HG02623 (cell line): ENCODE results near the gene LEPROT.

Experiments
- ATAC-seq: cut with Tn5 transposase; IDR thresholded peaks from one replicate; pipeline ENCODE4 v1.9.1; 2021; ENCODE audit warnings: moderate library complexity; ENCODE audit not compliant: unreplicated experiment

Gene LEPROT

GRCh38 chr1:65412256-65412983 lies 8.0 kb upstream of the LEPROT start:
- ATAC-seq = no peak

DNA sequence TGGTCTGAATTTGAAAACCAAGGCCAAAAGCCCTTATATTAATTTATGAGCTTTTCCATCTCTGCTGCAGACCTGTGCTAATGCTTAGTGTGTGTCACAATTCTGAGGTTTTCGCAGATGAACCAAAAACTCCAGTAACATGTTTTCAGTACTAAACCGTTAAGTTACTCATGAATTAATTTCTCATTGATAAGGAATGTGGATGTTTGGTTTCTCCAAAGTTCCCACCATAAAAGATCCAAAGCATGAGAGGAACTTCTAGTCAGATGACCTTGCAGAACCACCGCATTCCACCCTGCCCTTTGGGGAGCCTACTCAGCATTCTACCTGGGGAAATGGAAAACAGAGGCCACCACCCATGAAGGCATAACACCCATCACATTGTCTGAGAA lies 7.5 kb upstream of the LEPROT start:
- ATAC-seq = no peak

DNA sequence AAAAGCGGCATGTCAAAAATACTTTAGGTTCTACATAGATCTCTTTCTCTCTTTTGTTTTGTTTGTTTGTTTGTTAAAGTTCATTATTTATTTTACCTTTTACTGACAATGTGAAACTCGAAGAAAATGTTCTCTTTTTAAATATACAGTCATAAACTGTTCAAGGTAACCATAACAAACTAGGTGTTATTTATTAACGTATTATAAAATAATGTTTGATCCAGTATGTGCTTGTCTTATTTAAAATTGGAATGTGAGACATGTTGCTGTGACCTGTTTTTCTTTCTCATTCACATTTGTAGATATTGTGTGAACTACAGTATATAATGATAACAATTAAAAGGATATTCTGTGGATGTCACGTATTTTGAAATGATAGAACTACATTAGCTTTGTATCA lies 5.9 kb upstream of the LEPROT start:
- ATAC-seq = no peak

DNA sequence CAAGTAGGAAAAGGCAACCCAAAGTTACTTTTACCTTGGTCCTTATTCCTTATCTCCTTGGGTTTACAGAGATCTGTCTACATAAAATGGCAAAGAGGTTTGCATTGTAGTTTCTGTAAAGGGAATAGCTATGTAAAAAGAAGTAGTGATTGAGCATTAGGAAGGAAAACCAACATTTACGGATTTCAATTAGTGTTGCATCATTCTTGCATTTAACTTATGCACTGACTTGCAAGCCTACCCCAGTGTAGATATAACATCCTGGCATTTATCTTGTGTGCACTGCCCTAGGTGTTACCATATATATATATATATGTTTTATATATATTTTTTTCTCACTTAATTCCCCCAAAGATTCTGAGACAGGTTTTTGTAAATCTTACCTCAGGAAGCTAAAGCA lies 3.7 kb upstream of the LEPROT start:
- no peak for ATAC-seq

DNA sequence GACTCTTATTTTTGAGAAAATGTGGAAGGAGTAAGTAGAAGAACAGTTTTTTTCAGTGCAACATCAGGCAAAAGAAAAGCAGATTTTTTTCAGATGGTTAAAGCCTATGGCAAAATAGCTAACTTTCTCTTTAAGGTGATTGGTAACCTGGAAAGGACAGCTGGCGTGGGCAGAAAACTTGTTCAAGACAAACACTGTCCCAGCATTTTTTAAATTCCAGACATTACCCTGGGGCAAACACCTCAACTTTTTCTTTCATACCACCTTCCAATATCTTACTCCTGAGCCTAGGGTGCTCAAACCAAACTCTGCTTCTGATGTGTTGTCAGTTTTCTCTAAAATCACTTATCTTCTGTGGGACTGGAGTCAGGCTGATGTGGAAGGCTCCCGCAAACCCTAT lies 2.7 kb upstream of the LEPROT start:
- no peak for ATAC-seq

GRCh38 chr1:65418522-65419185 lies 1.8 kb upstream of the LEPROT start:
- ATAC-seq = no peak

DNA sequence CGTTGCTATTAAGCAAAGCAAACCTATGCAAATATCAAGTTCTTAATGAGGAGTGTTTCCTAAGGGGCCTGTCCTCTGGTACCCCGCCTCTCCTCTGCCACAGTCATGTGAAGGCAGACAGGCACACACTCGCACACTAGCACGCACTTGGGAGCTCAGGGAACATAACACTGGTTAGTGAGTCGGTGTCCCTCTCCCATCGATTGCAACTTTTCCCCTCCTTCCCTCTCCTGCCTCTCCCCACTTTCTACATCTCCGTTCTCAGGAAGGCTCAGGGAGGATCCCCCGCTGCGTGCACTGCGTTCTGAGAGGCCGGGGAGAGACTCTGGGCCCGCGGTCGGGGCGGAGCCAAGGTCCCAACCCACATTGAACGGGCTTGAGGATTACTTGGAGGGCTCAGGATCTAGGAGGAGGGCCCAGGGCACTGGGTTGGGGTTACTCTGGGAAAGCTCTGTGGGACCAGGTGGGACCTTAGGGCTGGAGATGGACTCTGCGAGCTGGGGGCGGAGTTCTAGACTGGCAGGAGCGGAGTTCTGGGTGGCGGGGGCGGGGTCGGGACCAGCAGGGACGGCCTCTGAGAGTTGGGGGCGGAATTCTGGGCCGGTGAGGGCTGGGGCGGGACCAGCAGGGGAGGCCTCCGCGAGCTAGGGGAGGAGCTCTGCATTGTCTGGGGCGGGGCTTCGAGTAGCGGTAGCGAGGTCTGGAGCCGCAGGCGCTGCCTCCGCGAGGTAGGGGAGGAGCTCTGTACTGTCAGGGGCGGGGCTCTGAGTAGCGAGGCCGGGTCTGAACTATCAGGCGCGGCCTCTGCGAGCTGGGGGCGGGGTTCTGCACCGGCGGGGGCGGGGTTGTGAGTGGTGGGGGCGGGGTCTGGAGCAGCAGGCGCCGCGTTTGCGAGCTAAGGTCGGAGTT lies 533 bp upstream of the LEPROT start:
- ATAC-seq = peak; percentile 92

DNA sequence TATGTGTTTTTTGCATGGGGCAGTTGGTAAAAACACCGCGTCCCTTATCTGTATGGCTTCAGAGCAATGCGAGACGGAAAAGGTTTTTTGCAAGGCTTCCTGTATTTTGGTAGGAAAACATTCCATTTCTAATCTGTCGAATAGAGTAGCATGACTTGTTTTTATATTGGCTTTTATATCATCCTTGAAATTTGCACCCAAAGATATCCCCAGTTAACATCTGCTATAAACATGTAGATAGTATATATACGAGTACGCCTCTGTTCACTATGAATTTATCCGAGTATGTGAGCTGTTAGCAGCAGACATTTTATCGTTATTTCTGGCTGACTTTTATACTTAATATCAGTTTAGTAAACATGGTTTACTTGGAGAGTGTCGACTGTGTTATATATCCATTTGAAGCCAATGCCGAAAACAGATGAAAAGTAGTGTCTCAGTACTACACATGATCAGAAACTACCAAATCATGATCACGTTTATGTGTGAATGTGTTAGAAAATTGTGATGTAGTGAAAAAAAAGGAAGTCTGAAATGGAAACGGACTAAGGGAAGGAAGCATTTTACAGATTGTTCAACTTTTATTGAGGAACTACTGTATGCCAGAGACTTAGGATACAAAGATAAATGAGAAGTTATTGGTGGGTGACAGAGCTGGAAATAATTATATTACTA lies 1.0 kb downstream of the LEPROT start:
- ATAC-seq = no peak

GRCh38 chr1:65422241-65423203 lies 2.1 kb downstream of the LEPROT start:
- no peak for ATAC-seq

GRCh38 chr1:65423884-65424572 lies 3.6 kb downstream of the LEPROT start:
- ATAC-seq = no peak

DNA sequence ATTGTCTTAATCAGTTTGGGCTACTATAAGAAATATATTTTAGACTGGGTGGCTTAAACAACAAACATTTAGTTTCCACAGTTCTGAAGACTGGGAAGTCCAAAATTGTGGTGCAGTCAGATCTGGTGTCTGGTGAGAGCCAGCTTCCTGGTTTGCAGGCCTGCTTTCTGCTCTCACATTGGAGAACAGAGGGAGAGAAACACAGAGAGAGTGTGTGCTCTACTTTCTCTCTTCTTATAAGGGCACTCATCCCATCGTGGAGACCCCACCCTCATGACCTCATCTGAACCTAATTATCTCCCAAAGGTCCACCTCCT lies 4.1 kb downstream of the LEPROT start:
- no peak for ATAC-seq

DNA sequence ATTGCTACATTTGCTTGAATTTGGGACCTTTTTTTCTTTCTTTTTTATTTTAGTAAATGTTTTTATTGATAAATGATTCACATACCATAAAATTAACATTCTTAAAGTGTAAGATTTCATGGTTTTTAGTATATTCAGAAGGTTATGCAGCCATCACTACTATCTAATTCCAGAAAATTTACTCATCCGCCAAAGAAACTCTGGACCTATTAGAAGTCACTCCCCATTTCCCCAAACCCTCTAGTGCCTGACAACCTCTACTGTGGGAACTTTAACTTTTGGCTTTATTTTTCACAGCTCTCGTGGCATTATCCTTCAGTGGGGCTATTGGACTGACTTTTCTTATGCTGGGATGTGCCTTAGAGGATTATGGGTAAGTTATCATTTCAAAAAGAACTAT lies 4.5 kb downstream of the LEPROT start:
- ATAC-seq = no peak

- no peak for ATAC-seq
Measured at GRCh38 chr1:65425697-65426096, 5.2 kb downstream of the LEPROT start.

DNA sequence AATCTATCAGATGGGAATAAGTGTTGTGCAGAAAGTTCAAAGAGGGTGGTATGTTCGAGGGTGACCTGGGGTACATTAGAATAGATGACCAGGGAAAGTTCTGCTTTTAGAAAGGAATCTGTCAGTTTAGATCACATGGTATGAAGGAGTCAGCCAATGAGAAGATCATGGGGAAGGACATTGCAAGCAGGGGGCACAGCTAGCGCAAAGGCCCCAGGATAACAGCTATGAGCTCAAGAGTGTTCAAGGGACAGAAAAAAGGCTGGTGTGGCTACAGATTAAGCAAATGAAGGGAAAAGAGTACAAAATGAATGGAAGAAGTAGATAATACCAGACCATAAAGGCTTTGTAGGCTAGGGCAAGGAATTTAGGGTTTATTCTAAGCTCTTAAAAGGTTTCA lies 8.6 kb downstream of the LEPROT start:
- no peak for ATAC-seq

DNA sequence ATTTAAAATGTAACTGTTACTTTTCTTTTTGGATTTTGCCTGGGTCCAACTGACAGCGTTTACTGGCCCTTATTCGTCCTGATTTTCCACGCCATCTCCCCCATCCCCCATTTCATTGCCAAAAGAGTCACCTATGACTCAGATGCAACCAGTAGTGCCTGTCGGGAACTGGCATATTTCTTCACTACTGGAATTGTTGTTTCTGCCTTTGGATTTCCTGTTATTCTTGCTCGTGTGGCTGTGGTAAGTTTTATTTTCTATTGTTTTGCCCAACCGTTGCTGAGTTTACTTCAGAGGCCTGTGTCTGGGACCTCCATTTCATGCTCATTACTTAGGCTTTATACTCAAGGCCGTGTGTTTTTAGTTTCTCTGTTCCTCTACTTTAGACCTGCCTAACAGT lies 9.3 kb downstream of the LEPROT start:
- no peak for ATAC-seq

DNA sequence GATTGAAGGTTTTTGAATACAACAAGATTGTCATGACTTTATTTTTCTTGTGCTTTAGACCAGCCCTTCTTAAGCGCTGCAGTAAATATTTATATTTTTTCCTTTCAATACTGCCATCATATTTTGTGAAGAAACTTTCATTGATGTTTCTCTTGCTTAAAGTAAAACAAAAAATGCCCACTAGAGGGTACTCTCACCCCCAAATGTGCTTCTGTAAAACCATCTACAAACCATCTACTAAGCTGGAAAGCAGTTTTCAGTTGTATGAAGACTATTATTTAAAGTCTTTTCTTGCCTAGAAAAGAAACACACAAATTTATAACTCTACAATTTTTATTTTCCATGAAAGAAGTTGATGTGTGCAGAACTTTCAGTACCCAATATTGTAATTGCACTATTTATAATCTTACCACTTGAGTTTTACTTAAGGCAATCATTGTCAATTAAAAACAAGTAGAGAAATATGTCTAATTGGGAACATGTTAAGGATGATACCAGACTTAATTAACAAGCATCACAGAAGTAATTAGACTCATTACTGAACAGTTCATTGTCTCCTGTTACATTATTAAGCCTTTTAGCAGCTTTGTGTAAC lies 10.7 kb downstream of the LEPROT start:
- ATAC-seq = no peak

DNA sequence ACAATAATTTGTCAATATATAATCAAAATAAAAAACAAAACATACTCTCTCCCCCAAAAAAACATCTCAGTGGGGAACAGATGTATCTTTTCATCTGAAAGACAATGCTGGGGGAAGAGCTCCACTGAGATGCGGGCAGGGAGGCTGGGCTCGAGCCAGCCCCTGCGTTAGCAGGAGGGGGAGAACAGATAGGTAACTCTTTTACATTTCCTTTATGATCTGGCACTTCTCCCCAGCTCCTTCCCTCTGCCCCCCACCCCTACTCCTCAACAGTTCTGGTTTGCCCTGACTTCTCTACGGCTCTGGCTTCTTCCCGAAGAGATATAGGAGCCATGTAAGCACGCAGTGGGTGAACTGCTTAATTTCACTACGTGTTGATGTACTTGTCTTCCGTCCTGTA lies 12.4 kb downstream of the LEPROT start:
- ATAC-seq = no peak

DNA sequence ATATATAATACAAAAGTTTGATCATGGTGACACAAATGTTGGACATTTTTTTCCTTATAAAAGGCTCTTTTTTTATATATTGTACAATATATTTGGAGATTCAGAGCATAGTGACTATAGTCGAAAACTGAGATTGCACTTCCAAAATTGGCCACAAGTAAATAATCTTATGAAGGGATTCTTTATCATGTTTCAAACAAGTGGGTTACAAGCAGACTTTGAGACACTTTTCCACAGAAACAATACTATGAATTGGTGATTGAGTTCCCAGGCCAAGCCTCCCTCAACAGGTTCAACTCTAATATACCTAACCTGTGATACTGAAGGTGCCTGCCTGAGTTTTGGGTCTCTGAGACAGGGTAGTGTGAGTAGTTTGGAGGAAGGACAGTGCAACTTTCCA lies 13.8 kb downstream of the LEPROT start:
- no peak for ATAC-seq

- ATAC-seq = no peak
Measured at GRCh38 chr1:65434760-65435159, 14.3 kb downstream of the LEPROT start.
